CD4-positive, alpha-beta T cell treated with Interleukin-6 at 100 ng/mL for 8 hours (primary cell): ENCODE measurements around the gene EPS15.
A peak's percentile ranks its signal among the peaks of the same experiment; 100 is the strongest.
"Not testable (repeated sequence)": the region's sequence is repeated elsewhere in the genome, so short reads cannot be mapped to it uniquely, and the experiment has no call there.

Experiments
- DNase-seq: peaks from one replicate; pipeline ENCODE4 v3.0.0-alpha.2; 2020; ENCODE audit warnings: mixed read lengths, low spot score

Gene EPS15

GRCh38 chr1:51425955-51426354, 93.1 kb downstream of the EPS15 start:
- DNase-seq: no peak

- no peak for DNase-seq
Measured at GRCh38 chr1:51425273-51425672, 93.8 kb downstream of the EPS15 start.

- no peak for DNase-seq
Measured at GRCh38 chr1:51423073-51423821, 95.8 kb downstream of the EPS15 start.

GRCh38 chr1:51422367-51423072, 96.5 kb downstream of the EPS15 start:
- no peak for DNase-seq

- peak; percentile 7 for DNase-seq
Measured at GRCh38 chr1:51421964-51422363, 97.1 kb downstream of the EPS15 start.

DNA sequence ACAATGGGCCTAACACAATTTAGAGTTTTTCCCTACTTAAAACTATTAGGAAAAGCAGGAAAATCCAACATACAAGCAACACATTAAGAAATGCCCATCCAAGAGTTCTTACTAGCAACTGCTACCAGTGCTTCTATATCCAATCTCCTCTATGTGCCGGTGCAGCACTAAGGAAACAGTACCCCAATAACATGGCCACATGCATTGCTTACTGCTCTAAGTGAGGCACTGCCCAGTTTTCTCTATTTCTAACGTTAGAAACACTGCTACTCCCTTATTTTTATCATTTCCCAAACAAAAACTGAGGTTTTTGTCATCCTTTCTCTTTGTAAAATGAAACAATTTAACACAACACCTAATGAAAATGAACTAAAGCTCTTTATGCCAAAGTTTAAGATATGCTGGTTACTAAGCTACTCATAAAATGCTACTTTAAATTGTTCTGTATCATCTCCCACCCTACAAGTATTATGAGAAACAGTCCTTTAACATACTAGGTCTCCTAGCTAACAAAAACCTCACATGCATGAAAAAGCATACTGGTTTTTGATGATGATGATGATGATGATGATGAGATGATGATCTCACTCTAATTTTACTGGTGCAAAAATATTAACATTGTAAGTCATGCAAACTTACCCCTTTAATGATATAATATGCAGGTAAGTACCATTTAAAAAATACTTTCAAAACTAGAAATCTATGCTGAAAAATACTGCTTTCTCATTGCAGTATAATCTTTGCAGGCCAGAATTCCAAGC, 98.0 kb downstream of the EPS15 start:
- no peak for DNase-seq

DNA sequence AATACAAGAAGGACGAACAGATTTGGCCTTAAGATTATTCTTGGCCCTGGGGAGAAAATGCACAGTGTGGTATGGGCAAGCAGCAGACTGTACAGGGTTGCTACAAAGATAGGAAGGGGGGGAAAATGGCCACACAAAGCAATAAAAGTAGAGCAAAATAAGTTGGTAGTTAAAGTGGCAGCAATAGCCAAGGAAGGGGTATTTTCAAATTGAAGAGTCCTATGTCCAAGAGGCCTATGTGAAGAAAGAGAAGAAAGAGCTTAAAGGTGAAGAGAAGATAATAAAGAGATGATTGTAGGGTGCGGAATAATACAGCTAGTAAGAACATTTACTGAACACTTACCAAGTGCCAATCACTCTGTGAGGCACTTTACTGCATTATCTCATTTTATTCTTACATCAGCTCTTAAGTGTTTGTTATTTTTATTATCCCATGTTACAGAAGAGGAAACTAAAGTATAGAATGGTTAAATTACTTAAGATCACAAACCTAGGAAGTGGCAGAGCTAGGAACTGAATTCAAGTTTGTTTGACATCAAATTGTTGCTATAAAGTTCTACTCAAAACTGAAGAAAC, 100.6 kb downstream of the EPS15 start:
- no peak for DNase-seq

- no peak for DNase-seq
Measured at GRCh38 chr1:51417496-51418383, 101.3 kb downstream of the EPS15 start.

GRCh38 chr1:51416910-51417309, 102.2 kb downstream of the EPS15 start:
- no peak for DNase-seq

DNA sequence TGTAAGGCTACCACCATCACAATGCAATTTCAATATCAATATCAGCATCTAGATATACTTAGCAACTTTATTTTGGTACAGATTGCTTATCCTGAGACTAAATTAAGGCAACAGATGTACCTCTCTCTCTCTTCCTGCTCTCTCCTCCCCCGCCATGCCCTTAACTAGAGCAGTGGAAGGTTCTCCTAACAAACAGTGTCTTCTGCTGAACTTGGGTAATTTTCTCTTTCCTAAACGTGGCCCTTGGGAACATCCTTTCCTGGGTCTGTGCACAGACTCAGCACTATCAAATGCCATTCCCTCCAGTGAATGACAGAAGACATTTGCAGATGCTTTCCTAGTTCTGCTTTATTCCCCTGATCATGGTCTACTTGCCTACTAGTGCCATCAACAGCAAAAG, 103.1 kb downstream of the EPS15 start:
- DNase-seq: no peak

- DNase-seq: no peak
Measured at GRCh38 chr1:51414811-51415210, 104.3 kb downstream of the EPS15 start.

DNA sequence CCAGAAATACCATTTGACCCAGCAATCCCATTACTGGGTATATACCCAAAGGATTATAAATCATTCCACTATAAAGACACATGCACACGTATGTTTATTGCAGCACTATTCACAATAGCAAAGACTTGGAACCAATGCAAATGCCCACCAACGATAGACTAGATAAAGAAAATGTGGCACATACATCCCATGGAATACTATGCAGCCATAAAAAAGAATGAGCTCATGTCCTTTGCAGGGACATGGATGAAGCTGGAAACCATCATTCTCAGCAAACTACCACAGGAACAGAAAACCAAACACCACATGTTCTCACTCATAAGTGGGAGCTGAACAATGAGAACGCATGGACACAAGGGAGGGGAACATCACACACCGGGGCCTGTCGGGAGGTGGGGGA, 107.2 kb downstream of the EPS15 start:
- DNase-seq: not testable (repeated sequence)

GRCh38 chr1:51410568-51411460, 108.3 kb downstream of the EPS15 start:
- no peak for DNase-seq

DNA sequence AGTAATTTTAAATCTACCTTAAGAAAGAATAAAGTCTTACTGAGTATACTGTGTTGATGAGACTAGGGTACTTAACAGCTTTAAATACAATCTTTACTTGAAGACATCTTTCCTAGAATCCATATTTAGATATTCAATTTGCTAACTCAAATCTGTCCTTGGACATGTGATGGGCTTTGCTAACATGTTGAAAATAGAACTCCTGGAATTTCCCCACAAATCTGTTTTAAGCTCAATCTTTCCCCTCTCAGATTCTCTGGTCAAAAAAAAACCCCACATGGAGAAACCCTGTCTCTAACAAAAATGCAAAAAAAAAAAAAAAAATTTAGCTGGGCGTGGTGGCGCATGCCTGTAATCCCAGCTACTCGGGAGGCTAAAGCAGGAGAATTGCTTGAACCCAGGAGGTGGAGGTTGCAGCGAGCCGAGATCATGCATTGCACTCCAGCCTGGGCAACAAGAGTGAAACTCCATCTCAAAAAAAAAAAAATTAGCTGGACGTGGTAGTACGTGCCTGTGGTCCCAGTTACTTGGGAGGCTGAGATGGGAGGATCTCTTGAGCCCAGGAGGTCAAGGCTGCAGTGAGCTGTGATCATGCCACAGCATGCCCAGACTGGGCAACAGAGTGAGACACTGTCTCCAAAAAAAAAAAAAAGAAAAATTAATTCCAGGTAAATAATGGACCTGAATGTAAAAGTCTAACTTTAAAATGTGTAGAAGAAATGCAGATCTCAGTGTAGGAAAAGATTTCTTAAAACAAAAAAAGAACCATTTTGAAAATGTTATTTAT, 109.1 kb downstream of the EPS15 start:
- not testable (repeated sequence) for DNase-seq

DNA sequence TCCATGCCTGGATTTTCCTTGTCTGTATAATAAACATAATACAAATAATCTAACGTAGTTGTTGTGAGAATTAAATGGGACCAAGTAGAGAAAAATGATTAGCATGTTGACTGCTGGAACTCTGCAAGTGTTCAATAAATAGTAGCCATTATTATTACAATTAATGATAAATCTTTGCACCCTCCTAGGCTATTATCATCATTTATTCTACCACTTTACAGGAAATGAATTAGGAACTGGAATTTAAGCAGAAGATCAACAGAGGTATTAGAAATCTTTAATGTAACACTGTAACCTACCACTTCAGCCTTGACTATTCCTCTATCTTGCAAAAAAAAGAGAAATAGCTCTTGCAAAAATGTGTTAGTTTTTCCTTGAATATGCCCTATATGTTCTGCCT, 126.8 kb downstream of the EPS15 start:
- no peak for DNase-seq

DNA sequence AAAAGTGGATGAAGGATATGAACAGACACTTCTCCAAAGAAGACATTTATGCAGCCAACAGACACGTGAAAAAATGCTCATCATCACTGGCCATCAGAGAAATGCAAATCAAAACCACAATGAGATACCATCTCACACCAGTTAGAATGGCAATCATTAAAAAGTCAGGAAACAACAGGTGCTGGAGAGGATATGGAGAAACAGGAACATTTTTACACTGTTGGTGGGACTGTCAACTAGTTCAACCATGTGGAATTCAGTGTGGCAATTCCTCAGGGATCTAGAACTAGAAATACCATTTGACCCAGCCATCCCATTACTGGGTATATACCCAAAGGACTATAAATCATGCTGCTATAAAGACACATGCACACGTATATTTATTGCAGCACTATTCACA, 128.4 kb downstream of the EPS15 start:
- DNase-seq: not testable (repeated sequence)

DNA sequence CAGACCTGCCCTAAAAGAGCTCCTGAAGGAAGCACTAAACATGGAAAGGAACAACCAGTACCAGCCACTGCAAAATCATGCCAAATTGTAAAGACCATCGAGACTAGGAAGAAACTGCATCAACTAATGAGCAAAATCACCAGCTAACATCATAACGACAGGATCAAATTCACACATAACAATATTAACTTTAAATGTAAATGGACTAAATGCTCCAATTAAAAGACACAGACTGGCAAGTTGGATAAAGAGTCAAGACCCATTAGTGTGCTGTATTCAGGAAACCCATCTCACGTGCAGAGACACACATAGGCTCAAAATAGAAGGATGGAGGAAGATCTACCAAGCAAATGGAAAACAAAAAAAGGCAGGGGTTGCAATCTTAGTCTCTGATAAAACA, 131.8 kb downstream of the EPS15 start:
- not testable (repeated sequence) for DNase-seq

- not testable (repeated sequence) for DNase-seq
Measured at GRCh38 chr1:51386259-51386658, 132.8 kb downstream of the EPS15 start.

DNA sequence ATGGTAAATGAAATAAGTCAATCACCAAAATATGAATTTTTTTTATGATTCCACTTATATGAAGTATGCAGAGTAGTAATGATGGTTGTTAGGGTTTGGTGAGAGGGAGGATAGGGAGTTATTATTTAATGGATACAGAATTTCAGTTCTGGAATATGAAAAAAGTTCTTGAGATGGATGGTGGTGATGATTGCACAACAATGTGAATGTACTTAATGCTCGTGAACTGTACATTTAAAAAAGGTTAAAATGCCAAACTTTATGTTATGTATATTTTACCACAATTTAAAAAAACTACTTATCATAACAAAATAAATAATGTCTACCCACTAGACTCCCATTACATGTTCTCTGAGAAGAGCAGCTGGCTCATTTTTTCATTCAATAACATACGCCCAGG, 133.3 kb downstream of the EPS15 start:
- no peak for DNase-seq

DNA sequence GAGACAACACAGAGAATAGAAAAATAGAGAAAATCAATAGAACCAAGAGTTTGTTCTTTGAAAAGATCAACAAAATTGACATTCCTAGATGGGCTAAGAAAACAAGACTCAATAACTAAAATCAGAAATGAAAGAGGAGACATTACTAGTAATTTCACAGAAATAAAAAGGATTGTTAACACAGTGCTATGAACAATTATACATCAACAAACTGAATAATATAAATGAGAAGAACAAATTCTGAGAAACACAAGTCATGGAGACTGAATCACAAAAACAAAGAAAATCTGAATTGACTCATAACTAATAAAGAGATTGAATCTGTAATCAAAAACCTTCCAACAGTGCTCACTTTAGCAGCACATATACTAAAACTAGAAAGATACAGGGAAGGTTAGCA, 137.1 kb downstream of the EPS15 start:
- no peak for DNase-seq
